HEK293 (cell line): ENCODE results near the gene ZDHHC3.

Experiments used
- ZNF138 ChIP-seq: fragments of 450-650 bp; formaldehyde crosslinking; IDR thresholded peaks from 2 replicates; pipeline ENCODE4 v1.5.1; 2016; ENCODE audit warnings: missing biosample characterization, missing genetic modification characterization, borderline replicate concordance
- ZNF274 ChIP-seq, 2 experiments: fragments of 200-500 bp in 1 of 2; fragments of 450-650 bp in 1 of 2; sonication (Bioruptor generic) in 1 of 2; formaldehyde crosslinking in 1 of 2; IDR thresholded peaks; 2 replicates each; pipeline versions ENCODE4 v1.5.1 to v1.6.1; 2014 to 2016; ENCODE audit warnings: borderline replicate concordance in 1 of 2, inconsistent platforms in 1 of 2, low read length in 1 of 2, missing biosample characterization in 1 of 2, missing genetic modification characterization in 1 of 2
- ZNF488 ChIP-seq: fragments of 450-650 bp; formaldehyde crosslinking; IDR thresholded peaks from 2 replicates; pipeline ENCODE4 v1.5.1; 2016; ENCODE audit warnings: missing biosample characterization, missing genetic modification characterization
- ZNF548 ChIP-seq: fragments of 450-650 bp; formaldehyde crosslinking; IDR thresholded peaks from 2 replicates; pipeline ENCODE4 v1.5.1; 2016; ENCODE audit warnings: missing biosample characterization, missing genetic modification characterization
- TF ChIP-seq, protein P1 (sequence below): fragments of 450-650 bp; formaldehyde crosslinking; IDR thresholded peaks from 2 replicates; pipeline ENCODE4 v1.5.1; 2016; ENCODE audit warnings: missing biosample characterization, missing genetic modification characterization

DNA sequence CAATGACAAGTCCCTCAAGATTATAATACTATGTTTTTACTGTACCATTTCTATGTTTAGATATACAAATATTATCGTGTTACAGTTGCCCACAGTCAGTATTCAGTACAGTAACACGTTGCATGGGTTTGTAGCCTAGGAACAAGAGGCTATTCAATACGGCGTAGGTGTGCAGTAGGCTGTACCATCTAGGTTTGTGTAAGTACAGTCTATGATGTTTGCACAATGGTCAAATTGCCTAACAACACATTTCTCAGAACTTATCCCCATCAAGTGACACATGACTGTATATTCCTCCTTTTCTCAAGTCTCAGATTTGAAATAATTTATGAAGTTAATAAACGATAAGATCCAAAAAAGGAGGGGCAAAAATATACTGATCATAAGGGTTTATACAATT is 21.7 kb downstream of the ZDHHC3 start:
- TF ChIP-seq ZNF548 (tag by site-specific recombination) (no peak), ZNF274 (IDR thresholded peaks at IDR 0.05; ENCODE audit: low read length) (no peak), ZNF274 (tag by site-specific recombination; IDR thresholded peaks at IDR 0.05; ENCODE audit: borderline replicate concordance) (no peak), ZNF488 (tag by site-specific recombination) (no peak), ZNF138 (tag by site-specific recombination) (no peak)
- TF ChIP-seq, protein P1, sequence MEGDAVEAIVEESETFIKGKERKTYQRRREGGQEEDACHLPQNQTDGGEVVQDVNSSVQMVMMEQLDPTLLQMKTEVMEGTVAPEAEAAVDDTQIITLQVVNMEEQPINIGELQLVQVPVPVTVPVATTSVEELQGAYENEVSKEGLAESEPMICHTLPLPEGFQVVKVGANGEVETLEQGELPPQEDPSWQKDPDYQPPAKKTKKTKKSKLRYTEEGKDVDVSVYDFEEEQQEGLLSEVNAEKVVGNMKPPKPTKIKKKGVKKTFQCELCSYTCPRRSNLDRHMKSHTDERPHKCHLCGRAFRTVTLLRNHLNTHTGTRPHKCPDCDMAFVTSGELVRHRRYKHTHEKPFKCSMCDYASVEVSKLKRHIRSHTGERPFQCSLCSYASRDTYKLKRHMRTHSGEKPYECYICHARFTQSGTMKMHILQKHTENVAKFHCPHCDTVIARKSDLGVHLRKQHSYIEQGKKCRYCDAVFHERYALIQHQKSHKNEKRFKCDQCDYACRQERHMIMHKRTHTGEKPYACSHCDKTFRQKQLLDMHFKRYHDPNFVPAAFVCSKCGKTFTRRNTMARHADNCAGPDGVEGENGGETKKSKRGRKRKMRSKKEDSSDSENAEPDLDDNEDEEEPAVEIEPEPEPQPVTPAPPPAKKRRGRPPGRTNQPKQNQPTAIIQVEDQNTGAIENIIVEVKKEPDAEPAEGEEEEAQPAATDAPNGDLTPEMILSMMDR (tag by site-specific recombination): no peak
